Erythroblast (primary cell): ENCODE measurements around the gene SCO2.

Source experiments
- DNase-seq, 2 experiments: peaks; one replicate each; lab custom pipeline; 2025; lab: John Stamatoyannopoulos, UW
- GATA1 ChIP-seq: IDR thresholded peaks from 2 replicates; pipeline ENCODE4 v1.6.1; 2011; ENCODE audit warnings: low read depth, mild to moderate bottlenecking, control low read depth, low read length, moderate library complexity
- POLR2A ChIP-seq: IDR thresholded peaks from 2 replicates; pipeline ENCODE4 v1.6.1; 2011; ENCODE audit warnings: mild to moderate bottlenecking, low read length

SCO2 gene, protein sequence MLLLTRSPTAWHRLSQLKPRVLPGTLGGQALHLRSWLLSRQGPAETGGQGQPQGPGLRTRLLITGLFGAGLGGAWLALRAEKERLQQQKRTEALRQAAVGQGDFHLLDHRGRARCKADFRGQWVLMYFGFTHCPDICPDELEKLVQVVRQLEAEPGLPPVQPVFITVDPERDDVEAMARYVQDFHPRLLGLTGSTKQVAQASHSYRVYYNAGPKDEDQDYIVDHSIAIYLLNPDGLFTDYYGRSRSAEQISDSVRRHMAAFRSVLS

DNA sequence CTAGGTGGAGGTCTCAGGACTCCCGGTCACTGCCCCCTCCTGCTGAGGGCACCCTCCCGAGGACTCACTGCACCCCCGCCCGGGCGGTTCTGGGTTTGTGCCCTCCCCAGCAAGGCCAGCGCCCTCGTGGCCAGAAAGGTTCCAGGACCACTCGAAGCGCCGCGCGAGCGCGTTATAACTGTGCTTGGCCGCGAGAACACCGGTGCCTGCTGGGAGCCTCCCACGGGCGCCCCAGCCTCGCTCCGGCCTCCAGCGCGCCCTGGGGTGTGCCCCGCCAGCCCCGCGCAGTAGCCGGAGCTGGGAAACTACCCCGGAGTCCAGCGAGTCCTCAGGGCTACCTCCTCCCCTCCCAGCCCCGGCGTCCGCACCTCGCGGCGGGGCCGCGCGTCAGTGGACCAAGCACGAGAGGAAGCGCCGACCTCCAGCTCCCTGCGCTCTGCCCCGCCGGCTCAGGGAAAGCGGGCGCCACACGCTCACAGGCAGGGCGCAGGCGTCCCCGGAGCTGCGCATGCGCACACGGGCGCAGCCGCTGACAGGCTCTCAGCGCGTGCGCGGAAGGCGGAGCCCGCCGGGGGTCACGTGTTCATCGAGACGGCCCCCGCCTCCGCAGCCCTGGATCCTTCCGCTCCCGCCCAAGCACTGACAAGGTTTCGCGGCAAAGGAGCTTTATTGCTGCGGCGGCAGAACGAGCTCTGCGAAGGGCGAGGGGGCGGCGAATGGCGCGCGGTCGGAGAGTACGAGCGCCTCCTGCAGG lies at the start of gene SCO2:
TSS of gene SCO2 (minus strand) at position 495 of the 754 bp plus-strand sequence. CDS start 1,187 bp downstream, outside the sequence.
- TF ChIP-seq POLR2A (peak; percentile 84), GATA1 (no peak)
- DNase-seq, result peak; percentile 98 to 99

DNA sequence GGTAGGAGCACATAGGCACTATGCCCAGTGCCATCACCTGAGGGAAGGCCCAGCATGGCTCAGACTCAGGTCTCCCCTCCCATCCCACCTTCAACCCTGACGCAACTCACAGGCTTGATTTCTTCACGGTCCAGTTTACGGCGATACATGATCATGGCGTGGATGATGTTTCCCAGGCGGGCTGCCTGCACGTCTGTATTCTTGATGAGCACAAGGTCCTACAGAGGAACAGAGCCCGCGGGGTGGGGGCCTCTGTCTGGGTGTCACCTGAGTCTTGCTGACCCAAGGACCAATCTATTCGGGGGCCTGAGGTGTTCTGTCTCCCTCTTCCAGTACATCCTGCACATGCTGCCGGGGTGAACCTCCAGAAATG lies 49.0 kb upstream of the SCO2 start:
- no peak for DNase-seq
- TF ChIP-seq GATA1, result no peak
- TF ChIP-seq POLR2A, result no peak

- DNase-seq, result no peak
Measured at GRCh38 chr22:50573491-50574382, 48.3 kb upstream of the SCO2 start.

GRCh38 chr22:50572965-50573364 lies 47.6 kb upstream of the SCO2 start:
- DNase-seq, result no peak
- TF ChIP-seq POLR2A, result no peak
- TF ChIP-seq GATA1, result no peak

More at GRCh38 chr22:50573491-50574382, 48.3 kb upstream of the SCO2 start:
- TF ChIP-seq GATA1, result no peak

DNA sequence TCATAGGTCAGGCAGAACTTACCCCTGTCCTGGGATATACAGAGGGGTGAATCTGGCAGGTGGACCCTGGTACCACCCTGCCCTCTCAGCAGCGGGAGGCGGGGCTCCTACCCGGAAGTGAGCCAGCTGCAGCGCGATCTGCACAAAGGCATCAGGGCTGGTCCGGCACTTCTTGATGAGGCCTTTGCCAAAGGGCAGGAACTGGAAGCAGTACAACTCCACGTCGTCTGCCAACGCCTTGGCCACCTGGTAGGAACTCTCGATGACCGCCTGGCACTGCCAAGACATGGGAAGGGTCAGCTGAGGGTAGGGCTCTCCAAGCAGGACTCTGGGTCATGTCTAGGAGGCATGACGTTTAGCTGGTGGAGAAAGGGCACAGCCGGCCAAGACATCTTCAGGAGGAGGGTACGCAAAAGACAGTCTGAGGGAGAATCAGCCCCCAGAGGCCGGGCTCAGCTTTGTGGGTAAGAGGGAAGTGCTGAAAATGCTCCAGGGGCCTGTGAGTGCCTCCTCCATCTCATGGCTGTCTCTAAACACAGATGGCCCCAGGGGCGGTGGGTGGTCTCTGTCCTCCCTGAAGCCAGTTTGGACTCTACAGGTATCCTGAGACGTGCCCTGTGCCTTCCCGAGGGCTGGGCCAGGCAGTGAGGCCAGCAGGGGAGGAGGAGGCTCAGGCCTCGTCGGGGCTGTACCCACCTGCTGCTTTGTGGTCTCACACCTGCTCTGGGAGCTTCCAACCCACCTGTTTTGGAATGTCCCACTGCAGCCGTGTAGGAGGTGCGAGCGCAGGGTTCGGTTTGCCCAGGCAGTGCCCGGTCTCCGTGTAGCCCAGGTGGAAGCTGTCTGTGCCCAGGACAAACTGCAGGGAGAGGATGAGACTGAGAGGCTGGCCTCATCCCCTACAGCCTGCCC lies 46.1 kb upstream of the SCO2 start:
- TF ChIP-seq GATA1, result no peak
- no peak for TF ChIP-seq POLR2A
- no peak for DNase-seq

- TF ChIP-seq GATA1, result no peak
- TF ChIP-seq POLR2A, result no peak
- no peak for DNase-seq
Measured at GRCh38 chr22:50570861-50571260, 45.5 kb upstream of the SCO2 start.

- TF ChIP-seq POLR2A, result no peak
- TF ChIP-seq GATA1, result no peak
- DNase-seq, result no peak
Measured at GRCh38 chr22:50569896-50570535, 44.6 kb upstream of the SCO2 start.

- DNase-seq, result no peak
- TF ChIP-seq GATA1 (no peak), POLR2A (no peak)
Measured at GRCh38 chr22:50569041-50569459, 43.7 kb upstream of the SCO2 start.

DNA sequence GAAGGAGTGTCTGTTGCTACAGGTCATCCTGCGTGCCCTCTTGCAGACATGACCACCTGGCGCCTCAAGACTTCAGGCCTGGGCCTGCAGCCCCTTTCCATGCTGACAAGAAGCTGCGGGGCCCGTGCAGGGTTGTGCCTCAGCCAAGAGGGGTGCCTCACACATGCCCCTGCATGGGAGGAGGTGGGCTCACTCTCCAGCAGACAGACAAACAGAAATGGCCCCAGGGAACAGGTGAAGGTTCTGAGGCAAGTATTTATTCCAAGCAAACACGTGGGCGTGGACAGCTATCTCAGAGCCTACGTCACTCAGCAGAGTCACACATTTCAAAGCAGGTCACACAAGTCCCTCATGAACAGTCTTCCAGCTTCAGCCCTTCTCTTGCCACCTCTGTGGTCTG lies 43.2 kb upstream of the SCO2 start:
- TF ChIP-seq GATA1, result no peak
- TF ChIP-seq POLR2A, result no peak
- no peak for DNase-seq

- TF ChIP-seq GATA1, result no peak
- TF ChIP-seq POLR2A, result no peak
- no peak for DNase-seq
Measured at GRCh38 chr22:50567721-50568252, 42.4 kb upstream of the SCO2 start.

DNA sequence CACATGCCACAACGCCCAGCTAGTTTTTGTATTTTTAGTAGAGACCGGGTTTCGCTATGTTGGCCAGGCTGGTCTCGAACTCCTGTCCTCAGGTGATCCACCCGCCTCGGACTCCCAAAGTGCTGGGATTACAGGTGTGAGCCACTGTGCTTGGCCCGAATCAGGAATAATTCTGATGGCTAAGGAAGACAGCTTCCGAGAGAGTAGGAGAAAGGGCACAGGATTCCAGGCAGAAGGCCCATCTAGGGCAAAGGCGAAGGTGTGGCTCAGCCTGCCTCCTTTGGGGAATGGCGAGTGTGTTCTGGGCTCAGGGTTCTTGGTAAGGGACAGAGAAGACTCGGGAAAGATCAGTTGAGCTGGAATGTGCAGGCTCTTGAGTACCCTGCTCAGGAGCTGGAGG lies 38.9 kb upstream of the SCO2 start:
- TF ChIP-seq POLR2A (no peak), GATA1 (no peak)
- DNase-seq, result no peak
